Activated B cell treated with CpG ODN at 0.5 μM for 24 hours (primary cell): ENCODE results near the gene TMEM131. TPM values are rescaled to one million over a fixed set of nuclear protein-coding genes. Genes with fewer than 3 reads are reported as not detected.
A peak's percentile ranks its signal among the peaks of the same experiment; 100 is the strongest.
"Not testable (repeated sequence)": the region's sequence is repeated elsewhere in the genome, so short reads cannot be mapped to it uniquely, and the experiment has no call there.

Experiments used
- ATAC-seq: fragments of 200-7000 bp; cut with Tn5 transposase; one replicate; pipeline ENCODE4 v1.10.0; 2021; ENCODE audit warnings: low read depth, mild to moderate bottlenecking, moderate library complexity
- CTCF ChIA-PET: fragments of 350-600 bp; sonication (Branson Sonifier 250); formaldehyde crosslinking; loops from one replicate; lab custom pipeline; 2021; ENCODE audit warnings: antibody characterized with exemption; lab: Charles Lee
- POLR2A ChIA-PET: fragments of 350-600 bp; sonication (Branson Sonifier 250); formaldehyde crosslinking; loops from one replicate; lab custom pipeline; 2021; ENCODE audit warnings: antibody characterized with exemption; lab: Charles Lee
- DNase-seq: peaks from one replicate; pipeline ENCODE4 v3.0.0; 2022
- H3K27ac Mint-ChIP-seq: one replicate; pipeline ENCODE4 v1.8.0; 2020; ENCODE audit warnings: mixed read lengths
- H3K27me3 Mint-ChIP-seq: one replicate; pipeline ENCODE4 v1.8.0; 2021; ENCODE audit warnings: mixed read lengths
- H3K36me3 Mint-ChIP-seq: one replicate; pipeline ENCODE4 v1.8.0; 2021; ENCODE audit warnings: low read depth, mixed read lengths
- H3K4me1 Mint-ChIP-seq: one replicate; pipeline ENCODE4 v1.8.0; 2021; ENCODE audit warnings: mixed read lengths
- H3K4me3 Mint-ChIP-seq: one replicate; pipeline ENCODE4 v1.8.0; 2020; ENCODE audit warnings: mild to moderate bottlenecking, mixed read lengths
- H3K9me3 Mint-ChIP-seq: one replicate; pipeline ENCODE4 v1.8.0; 2020; ENCODE audit warnings: mixed read lengths
- CTCF ChIP-seq: fragments of 200-600 bp; IDR thresholded peaks from one replicate; pipeline ENCODE4 v1.8.0; 2022; ENCODE audit warnings: antibody characterized with exemption, mild to moderate bottlenecking
- intact Hi-C: fragments of 100-400 bp; cut with micrococcal nuclease; formaldehyde crosslinking; loops from one replicate; pipeline ENCODE4 v1.15.1; 2024
- total RNA-seq: library from RNA; stranded (reverse); gene quantifications from 2 replicates; pipeline ENCODE4 v1.2.3, GENCODE V29; 2022

Gene TMEM131, protein sequence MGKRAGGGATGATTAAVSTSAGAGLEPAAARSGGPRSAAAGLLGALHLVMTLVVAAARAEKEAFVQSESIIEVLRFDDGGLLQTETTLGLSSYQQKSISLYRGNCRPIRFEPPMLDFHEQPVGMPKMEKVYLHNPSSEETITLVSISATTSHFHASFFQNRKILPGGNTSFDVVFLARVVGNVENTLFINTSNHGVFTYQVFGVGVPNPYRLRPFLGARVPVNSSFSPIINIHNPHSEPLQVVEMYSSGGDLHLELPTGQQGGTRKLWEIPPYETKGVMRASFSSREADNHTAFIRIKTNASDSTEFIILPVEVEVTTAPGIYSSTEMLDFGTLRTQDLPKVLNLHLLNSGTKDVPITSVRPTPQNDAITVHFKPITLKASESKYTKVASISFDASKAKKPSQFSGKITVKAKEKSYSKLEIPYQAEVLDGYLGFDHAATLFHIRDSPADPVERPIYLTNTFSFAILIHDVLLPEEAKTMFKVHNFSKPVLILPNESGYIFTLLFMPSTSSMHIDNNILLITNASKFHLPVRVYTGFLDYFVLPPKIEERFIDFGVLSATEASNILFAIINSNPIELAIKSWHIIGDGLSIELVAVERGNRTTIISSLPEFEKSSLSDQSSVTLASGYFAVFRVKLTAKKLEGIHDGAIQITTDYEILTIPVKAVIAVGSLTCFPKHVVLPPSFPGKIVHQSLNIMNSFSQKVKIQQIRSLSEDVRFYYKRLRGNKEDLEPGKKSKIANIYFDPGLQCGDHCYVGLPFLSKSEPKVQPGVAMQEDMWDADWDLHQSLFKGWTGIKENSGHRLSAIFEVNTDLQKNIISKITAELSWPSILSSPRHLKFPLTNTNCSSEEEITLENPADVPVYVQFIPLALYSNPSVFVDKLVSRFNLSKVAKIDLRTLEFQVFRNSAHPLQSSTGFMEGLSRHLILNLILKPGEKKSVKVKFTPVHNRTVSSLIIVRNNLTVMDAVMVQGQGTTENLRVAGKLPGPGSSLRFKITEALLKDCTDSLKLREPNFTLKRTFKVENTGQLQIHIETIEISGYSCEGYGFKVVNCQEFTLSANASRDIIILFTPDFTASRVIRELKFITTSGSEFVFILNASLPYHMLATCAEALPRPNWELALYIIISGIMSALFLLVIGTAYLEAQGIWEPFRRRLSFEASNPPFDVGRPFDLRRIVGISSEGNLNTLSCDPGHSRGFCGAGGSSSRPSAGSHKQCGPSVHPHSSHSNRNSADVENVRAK (N-terminal part only)
- total RNA-seq: 121 and 146 TPM in 2 replicates

GRCh38 chr2:97995734-97996624, at the start of gene TMEM131:
TSS of gene TMEM131 (minus strand) at chr2:97995948. CDS start at chr2:97995662, 286 bp downstream.
- TF ChIP-seq CTCF: no peak
- intact Hi-C loops: loop anchor here (1.0 to 10.0 kb wide), 9 partner anchors 16 to 389 kb away; partner anchors contain the start of gene VWA3B
- DNase-seq (peak; percentile 98), ATAC-seq (peak; percentile 80)
- Mint-ChIP-seq H3K27me3 (no peaks in the 10 kb centered on the region), H3K9me3 (no peaks in the 10 kb centered on the region), H3K4me1 (peaks cover 49% of the 10 kb centered on the region), H3K27ac (peak within 1 kb of the TSS; percentile 91), H3K36me3 (peaks cover 12% of the 10 kb centered on the region), H3K4me3 (peak within 1 kb of the TSS; percentile 93)
- CTCF ChIA-PET: interaction anchor here (1.0 to 2.1 kb wide), 2 partner anchors 16 to 189 kb away, joined by 3 to 7 read pairs; no protein-coding TSS in a partner anchor
- POLR2A ChIA-PET: interaction anchor here (0.6 to 3.9 kb wide), 13 partner anchors 13 to 189 kb away, joined by 3 to 61 read pairs (median 3); partner anchors contain the start of gene VWA3B

DNA sequence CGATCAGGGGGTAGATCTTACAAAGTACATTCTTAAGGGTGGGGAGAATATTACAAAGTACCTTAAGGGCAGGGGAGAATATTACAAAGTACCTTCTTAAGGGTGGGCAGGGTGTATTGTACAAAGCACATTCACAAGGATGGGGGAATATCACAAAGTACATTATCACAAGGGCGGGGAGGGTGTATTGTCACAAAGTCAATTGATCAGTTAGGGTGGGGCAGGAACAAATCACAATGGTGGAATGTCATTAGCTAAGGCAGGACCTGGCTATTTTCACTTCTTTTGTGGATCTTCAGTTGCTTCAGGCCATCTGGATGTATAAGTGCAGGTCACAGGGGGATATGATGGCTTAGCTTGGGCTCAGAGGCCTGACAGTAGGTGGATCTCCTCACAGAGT, 49.0 kb upstream of the TMEM131 start:
- intact Hi-C loops, H3K4me1 Mint-ChIP-seq, ATAC-seq, POLR2A ChIA-PET, H3K27me3 Mint-ChIP-seq, H3K27ac Mint-ChIP-seq, H3K36me3 Mint-ChIP-seq, CTCF ChIA-PET, H3K4me3 Mint-ChIP-seq, DNase-seq: not testable (repeated sequence)
- H3K9me3 Mint-ChIP-seq: peaks cover 24% of the 10 kb centered on the region

DNA sequence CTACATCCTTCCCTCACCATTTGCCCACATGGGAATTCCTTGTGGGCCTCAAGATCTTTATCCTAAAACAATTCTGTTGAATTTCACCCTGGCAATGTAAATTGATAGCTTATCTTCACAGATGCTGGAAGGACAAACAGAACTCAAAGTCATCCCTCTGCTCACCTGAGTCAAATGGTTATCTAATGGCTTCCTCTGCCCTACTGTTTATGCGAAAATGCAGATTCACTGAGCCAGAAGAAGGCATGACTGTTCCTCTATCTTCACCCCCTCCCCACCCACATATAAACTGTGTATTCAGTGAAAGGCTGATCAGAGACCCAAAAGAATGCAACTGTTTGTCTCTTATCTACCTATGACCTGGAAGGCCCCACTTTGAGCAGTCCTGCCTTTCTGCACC, 47.4 kb upstream of the TMEM131 start:
- intact Hi-C loops: no loop called here
- Mint-ChIP-seq H3K4me1 (peaks cover 19% of the 10 kb centered on the region), H3K36me3 (peaks cover 5% of the 10 kb centered on the region), H3K27me3 (no peaks in the 10 kb centered on the region), H3K9me3 (peaks cover 24% of the 10 kb centered on the region), H3K27ac (no peak overlapping the region), H3K4me3 (no peak overlapping the region)
- ATAC-seq (no peak), DNase-seq (no peak)
- no peak for TF ChIP-seq CTCF
- ChIA-PET CTCF (no interaction called here), POLR2A (no interaction called here)

- no peaks in the 10 kb centered on the region for H3K27me3 Mint-ChIP-seq
- DNase-seq (no peak), ATAC-seq (no peak)
- H3K4me3 Mint-ChIP-seq: no peak overlapping the region
- ChIA-PET CTCF (no interaction called here), POLR2A (interaction anchor here (1.3 kb wide), 1 partner anchor 13 kb away, joined by 3 read pairs; no protein-coding TSS in a partner anchor)
- peaks cover 19% of the 10 kb centered on the region for H3K4me1 Mint-ChIP-seq
- H3K9me3 Mint-ChIP-seq: peaks cover 24% of the 10 kb centered on the region
- intact Hi-C loops: no loop called here
- no peak overlapping the region for H3K27ac Mint-ChIP-seq
- peaks cover 5% of the 10 kb centered on the region for H3K36me3 Mint-ChIP-seq
- no peak for TF ChIP-seq CTCF
These were observed 44.7 kb upstream of the TMEM131 start for GRCh38 chr2:98040331-98040939.
